Activated T-cell treated with anti-CD3 and anti-CD28 coated beads, Interleukin-2, amount 50 U/mL, for 72 hours (primary cell): Measurements from ENCODE around the gene HBD. TPM values are rescaled to one million over a fixed set of nuclear protein-coding genes. Genes with fewer than 3 reads are reported as not detected.

Source experiments
- ATAC-seq, 2 donors: fragments of 150-1000 bp; cut with Tn5 transposase; replicated peaks in 1 of 2; 2 replicates each; pipeline ENCODE4 v1.10.0; 2021; ENCODE audit warnings: moderate library complexity in 2 of 2, mild to moderate bottlenecking in 1 of 2
- DNase-seq, 2 donors: peaks; one replicate each; pipeline ENCODE4 v3.0.0; 2021 to 2022; ENCODE audit warnings: mixed read lengths in 1 of 2
- H3K27ac Mint-ChIP-seq: one replicate; pipeline ENCODE4 v1.8.0; 2022; ENCODE audit warnings: mild to moderate bottlenecking, moderate library complexity, mixed read lengths
- H3K27me3 Mint-ChIP-seq: one replicate; pipeline ENCODE4 v1.8.0; 2022; ENCODE audit warnings: low read depth, mixed read lengths
- H3K36me3 Mint-ChIP-seq, 2 donors: one replicate each; pipeline ENCODE4 v1.8.0; 2022; ENCODE audit warnings: mixed read lengths in 2 of 2, mild to moderate bottlenecking in 1 of 2; ENCODE audit not compliant: insufficient read depth in 2 of 2
- H3K4me1 Mint-ChIP-seq: one replicate; pipeline ENCODE4 v1.8.0; 2022; ENCODE audit warnings: low read depth, mixed read lengths
- H3K4me3 Mint-ChIP-seq, 2 donors: one replicate each; pipeline ENCODE4 v1.8.0; 2022; ENCODE audit warnings: mild to moderate bottlenecking in 2 of 2, mixed read lengths in 2 of 2, moderate library complexity in 2 of 2
- H3K9me3 Mint-ChIP-seq, 2 donors: one replicate each; pipeline ENCODE4 v1.8.0; 2022; ENCODE audit warnings: mixed read lengths in 2 of 2
- total RNA-seq, 2 donors: library from RNA; stranded (reverse); gene quantifications; one replicate each; pipeline ENCODE4 v1.2.3, GENCODE V29; 2022

The HBD gene
- total RNA-seq, 2 donors from 2014 or later, result 0.46 TPM; not detected in 1

DNA sequence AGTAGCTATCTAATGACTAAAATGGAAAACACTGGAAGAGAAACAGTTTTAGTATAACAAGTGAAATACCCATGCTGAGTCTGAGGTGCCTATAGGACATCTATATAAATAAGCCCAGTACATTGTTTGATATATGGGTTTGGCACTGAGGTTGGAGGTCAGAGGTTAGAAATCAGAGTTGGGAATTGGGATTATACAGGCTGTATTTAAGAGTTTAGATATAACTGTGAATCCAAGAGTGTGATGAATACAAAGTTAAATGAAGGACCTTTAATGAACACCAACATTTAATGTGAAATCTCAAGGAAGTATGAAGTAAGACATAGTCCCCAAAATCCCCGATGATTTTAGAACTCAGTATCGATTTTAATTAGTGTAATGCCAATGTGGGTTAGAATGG is 3.1 kb upstream of the HBD start:
- H3K4me3 Mint-ChIP-seq, result no peak overlapping the region

GRCh38 chr11:5235364-5236095 is 1.2 kb upstream of the HBD start:
- Mint-ChIP-seq H3K4me1 (peaks cover 6% of the 10 kb centered on the region), H3K36me3 (no peaks in the 10 kb centered on the region), H3K9me3 (no peaks in the 10 kb centered on the region), H3K4me3 (no peak overlapping the region), H3K27me3 (peaks cover 6% of the 10 kb centered on the region), H3K27ac (no peak overlapping the region)
- no peak for DNase-seq
- no peak for ATAC-seq

More for the DNA sequence above, 3.1 kb upstream of the HBD start:
- peaks cover 6% of the 10 kb centered on the region for H3K27me3 Mint-ChIP-seq
- H3K27ac Mint-ChIP-seq, result peak overlapping the region; percentile 12
- no peak for ATAC-seq
- H3K4me1 Mint-ChIP-seq, result peaks cover 6% of the 10 kb centered on the region
- DNase-seq, result no peak
- no peaks in the 10 kb centered on the region for H3K36me3 Mint-ChIP-seq
- H3K9me3 Mint-ChIP-seq, result no peaks in the 10 kb centered on the region

GRCh38 chr11:5233307-5233706 is 976 bp downstream of the HBD start:
- H3K36me3 Mint-ChIP-seq, result no peaks in the 10 kb centered on the region
- H3K9me3 Mint-ChIP-seq, result no peaks in the 10 kb centered on the region
- ATAC-seq (no peak), DNase-seq (no peak)
- peaks cover 6% of the 10 kb centered on the region for H3K4me1 Mint-ChIP-seq
- no peak overlapping the region for H3K27ac Mint-ChIP-seq
- H3K27me3 Mint-ChIP-seq, result no peaks in the 10 kb centered on the region
- no peak overlapping the region for H3K4me3 Mint-ChIP-seq

DNA sequence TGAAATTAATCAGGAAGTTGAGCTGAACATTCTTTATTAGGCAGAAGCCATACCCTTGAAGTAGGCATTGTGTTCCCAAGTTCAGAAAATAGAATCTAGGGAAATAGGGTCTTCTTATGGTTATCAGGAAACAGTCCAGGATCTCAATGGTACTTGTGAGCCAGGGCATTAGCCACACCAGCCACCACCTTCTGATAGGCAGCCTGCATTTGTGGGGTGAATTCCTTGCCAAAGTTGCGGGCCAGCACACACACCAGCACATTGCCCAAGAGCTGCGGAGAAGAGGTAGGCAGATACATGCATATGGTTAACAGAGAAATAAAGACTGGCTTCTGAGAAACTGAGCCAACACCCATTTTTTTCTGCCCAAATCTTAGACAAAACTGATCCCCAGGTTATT is 1.5 kb downstream of the HBD start:
- Mint-ChIP-seq H3K4me1 (peaks cover 6% of the 10 kb centered on the region), H3K4me3 (no peak overlapping the region), H3K27me3 (no peaks in the 10 kb centered on the region), H3K36me3 (no peaks in the 10 kb centered on the region), H3K9me3 (no peaks in the 10 kb centered on the region), H3K27ac (no peak overlapping the region)
- ATAC-seq (no peak), DNase-seq (no peak)

- peaks cover 6% of the 10 kb centered on the region for H3K4me1 Mint-ChIP-seq
- no peaks in the 10 kb centered on the region for H3K9me3 Mint-ChIP-seq
- H3K4me3 Mint-ChIP-seq, result no peak overlapping the region
- no peak overlapping the region for H3K27ac Mint-ChIP-seq
- H3K27me3 Mint-ChIP-seq, result no peaks in the 10 kb centered on the region
- H3K36me3 Mint-ChIP-seq, result no peaks in the 10 kb centered on the region
- no peak for DNase-seq
- no peak for ATAC-seq
Observed at GRCh38 chr11:5232176-5232575, 2.1 kb downstream of the HBD start.

DNA sequence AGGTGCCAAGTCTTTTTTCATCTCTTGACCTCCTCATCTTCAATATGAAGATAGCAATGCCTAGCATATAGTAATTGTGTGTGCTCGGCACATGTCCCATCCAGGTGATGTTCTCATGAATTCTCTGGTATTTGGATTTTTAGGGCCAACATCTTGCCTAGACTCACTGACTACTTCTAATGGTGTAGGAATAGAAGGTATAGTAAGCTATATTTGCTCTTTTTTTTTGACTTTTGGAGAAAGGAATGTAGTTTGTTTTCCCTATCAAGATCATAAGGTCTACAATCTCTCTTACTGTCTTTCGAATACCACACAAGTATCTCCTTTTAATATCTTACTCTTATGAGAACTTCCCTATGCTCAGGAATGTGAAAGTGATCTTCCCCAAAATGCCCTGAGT is 3.2 kb downstream of the HBD start:
- peaks cover 6% of the 10 kb centered on the region for H3K4me1 Mint-ChIP-seq
- H3K4me3 Mint-ChIP-seq, result no peak overlapping the region
- DNase-seq (no peak), ATAC-seq (no peak)
- no peaks in the 10 kb centered on the region for H3K27me3 Mint-ChIP-seq
- H3K36me3 Mint-ChIP-seq, result no peaks in the 10 kb centered on the region
- no peaks in the 10 kb centered on the region for H3K9me3 Mint-ChIP-seq
- no peak overlapping the region for H3K27ac Mint-ChIP-seq

GRCh38 chr11:5230266-5230665 is 4.0 kb downstream of the HBD start:
- peaks cover 6% of the 10 kb centered on the region for H3K4me1 Mint-ChIP-seq
- H3K36me3 Mint-ChIP-seq, result no peaks in the 10 kb centered on the region
- DNase-seq (no peak), ATAC-seq (no peak)
- no peak overlapping the region for H3K4me3 Mint-ChIP-seq
- H3K9me3 Mint-ChIP-seq, result no peaks in the 10 kb centered on the region
- no peaks in the 10 kb centered on the region for H3K27me3 Mint-ChIP-seq
- no peak overlapping the region for H3K27ac Mint-ChIP-seq

GRCh38 chr11:5229796-5230195 is 4.5 kb downstream of the HBD start:
- H3K27me3 Mint-ChIP-seq, result no peaks in the 10 kb centered on the region
- H3K4me1 Mint-ChIP-seq, result peaks cover 6% of the 10 kb centered on the region
- no peak for DNase-seq
- no peaks in the 10 kb centered on the region for H3K9me3 Mint-ChIP-seq
- no peaks in the 10 kb centered on the region for H3K36me3 Mint-ChIP-seq
- H3K27ac Mint-ChIP-seq, result no peak overlapping the region
- ATAC-seq, result no peak
- no peak overlapping the region for H3K4me3 Mint-ChIP-seq

- Mint-ChIP-seq H3K4me1 (peaks cover 2% of the 10 kb centered on the region), H3K4me3 (no peak overlapping the region), H3K9me3 (no peaks in the 10 kb centered on the region), H3K27me3 (no peaks in the 10 kb centered on the region), H3K27ac (no peak overlapping the region), H3K36me3 (no peaks in the 10 kb centered on the region)
- no peak for ATAC-seq
- no peak for DNase-seq
Observed at GRCh38 chr11:5229356-5229755, 4.9 kb downstream of the HBD start.

DNA sequence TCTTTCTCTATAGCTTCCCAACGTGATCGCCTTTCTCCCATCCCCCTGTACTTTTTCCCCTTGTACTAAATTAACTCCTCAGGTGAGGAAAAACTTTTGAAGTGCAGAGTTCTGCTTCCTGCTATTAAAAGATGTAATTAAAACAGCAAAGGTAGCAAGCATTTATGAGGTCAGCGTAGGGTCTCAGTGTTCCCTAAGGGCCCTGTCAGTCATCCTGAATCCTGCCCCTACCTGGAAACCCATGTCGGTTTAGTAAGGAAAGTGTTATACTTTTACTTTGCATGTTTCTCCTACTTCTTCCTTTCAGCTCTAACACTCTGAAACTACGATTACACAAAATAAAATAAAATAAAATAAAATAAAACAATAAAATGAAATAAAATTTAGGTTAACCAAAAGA is 6.2 kb downstream of the HBD start:
- Mint-ChIP-seq H3K27me3 (no peaks in the 10 kb centered on the region), H3K27ac (no peak overlapping the region), H3K4me1 (no peaks in the 10 kb centered on the region), H3K4me3 (no peak overlapping the region), H3K36me3 (no peaks in the 10 kb centered on the region), H3K9me3 (no peaks in the 10 kb centered on the region)
- DNase-seq, result no peak
- ATAC-seq, result no peak

GRCh38 chr11:5227681-5228080 is 6.6 kb downstream of the HBD start:
- H3K27me3 Mint-ChIP-seq, result no peaks in the 10 kb centered on the region
- no peak overlapping the region for H3K27ac Mint-ChIP-seq
- DNase-seq (no peak), ATAC-seq (no peak)
- no peaks in the 10 kb centered on the region for H3K36me3 Mint-ChIP-seq
- no peak overlapping the region for H3K4me3 Mint-ChIP-seq
- H3K4me1 Mint-ChIP-seq, result no peaks in the 10 kb centered on the region
- no peaks in the 10 kb centered on the region for H3K9me3 Mint-ChIP-seq

DNA sequence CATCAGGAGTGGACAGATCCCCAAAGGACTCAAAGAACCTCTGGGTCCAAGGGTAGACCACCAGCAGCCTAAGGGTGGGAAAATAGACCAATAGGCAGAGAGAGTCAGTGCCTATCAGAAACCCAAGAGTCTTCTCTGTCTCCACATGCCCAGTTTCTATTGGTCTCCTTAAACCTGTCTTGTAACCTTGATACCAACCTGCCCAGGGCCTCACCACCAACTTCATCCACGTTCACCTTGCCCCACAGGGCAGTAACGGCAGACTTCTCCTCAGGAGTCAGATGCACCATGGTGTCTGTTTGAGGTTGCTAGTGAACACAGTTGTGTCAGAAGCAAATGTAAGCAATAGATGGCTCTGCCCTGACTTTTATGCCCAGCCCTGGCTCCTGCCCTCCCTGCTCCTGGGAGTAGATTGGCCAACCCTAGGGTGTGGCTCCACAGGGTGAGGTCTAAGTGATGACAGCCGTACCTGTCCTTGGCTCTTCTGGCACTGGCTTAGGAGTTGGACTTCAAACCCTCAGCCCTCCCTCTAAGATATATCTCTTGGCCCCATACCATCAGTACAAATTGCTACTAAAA is 7.5 kb downstream of the HBD start, which contains the start of gene HBB:
Gene HBB, minus strand, starts transcription at position 340 of the 579 bp plus-strand sequence. Its CDS starts 50 bp downstream, at position 290.
- ATAC-seq (no peak), DNase-seq (no peak)
- no peaks in the 10 kb centered on the region for H3K36me3 Mint-ChIP-seq
- H3K4me3 Mint-ChIP-seq, result no peak within 1 kb of the TSS
- H3K27me3 Mint-ChIP-seq, result no peaks in the 10 kb centered on the region
- H3K4me1 Mint-ChIP-seq, result no peaks in the 10 kb centered on the region
- no peak within 1 kb of the TSS for H3K27ac Mint-ChIP-seq
- H3K9me3 Mint-ChIP-seq, result no peaks in the 10 kb centered on the region

- DNase-seq, result no peak
- H3K27me3 Mint-ChIP-seq, result no peaks in the 10 kb centered on the region
- no peak overlapping the region for H3K4me3 Mint-ChIP-seq
- H3K27ac Mint-ChIP-seq, result no peak overlapping the region
- H3K4me1 Mint-ChIP-seq, result no peaks in the 10 kb centered on the region
- no peaks in the 10 kb centered on the region for H3K9me3 Mint-ChIP-seq
- ATAC-seq, result no peak
- no peaks in the 10 kb centered on the region for H3K36me3 Mint-ChIP-seq
Observed at GRCh38 chr11:5225480-5225871, 8.8 kb downstream of the HBD start.
